Measurements from ENCODE around the gene WDR89.
"Not testable (repeated sequence)": the region's sequence is repeated elsewhere in the genome, so short reads cannot be mapped to it uniquely, and the experiment has no call there.

DNA sequence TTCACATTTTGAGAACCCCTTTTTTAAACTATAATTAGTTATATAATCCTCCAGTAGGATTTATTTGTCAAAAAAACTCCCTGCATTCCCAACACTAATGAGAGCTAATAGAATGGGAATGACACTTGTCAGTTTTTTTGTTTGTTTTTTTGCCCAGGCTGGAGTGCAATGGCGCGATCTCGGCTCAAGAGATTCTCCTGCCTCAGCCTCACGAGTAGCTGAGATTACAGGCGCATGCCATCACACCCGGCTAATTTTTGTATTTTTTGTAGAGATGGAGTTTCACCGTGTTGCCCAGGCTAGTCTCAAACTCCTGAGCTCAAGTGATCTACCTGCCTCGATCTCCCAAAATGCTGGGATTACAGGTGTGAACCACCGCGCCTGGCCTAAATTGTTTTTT is 20.2 kb upstream of the WDR89 start:
- TF ChIP-seq CTCF (IDR thresholded peaks at IDR 0.05); ZFX (IDR thresholded peaks at IDR 0.05; ENCODE audit: borderline replicate concordance): not testable (repeated sequence)

All from 22Rv1 (cell line).